GM23248 (cell line): ENCODE data around the gene DUSP16. TPM values are rescaled to one million over a fixed set of nuclear protein-coding genes. Genes with fewer than 3 reads are reported as not detected.

ENCODE experiments used
- DNase-seq: peaks from one replicate; pipeline ENCODE4 v3.0.0-alpha.2; 2015
- H2AFZ ChIP-seq: fragments of 200-600 bp; sonication (generic); 2 replicates; pipeline ENCODE4 v1.6.1; 2016; ENCODE audit warnings: antibody characterized with exemption
- H3F3A ChIP-seq: fragments of 200-600 bp; sonication (generic); 2 replicates; pipeline ENCODE4 v1.6.1; 2016; ENCODE audit warnings: mild to moderate bottlenecking, antibody characterized with exemption, mixed run types; ENCODE audit not compliant: insufficient read depth
- H3K27ac ChIP-seq: fragments of 200-600 bp; sonication (generic); 2 replicates; pipeline ENCODE4 v1.5.1; 2016; ENCODE audit warnings: mild to moderate bottlenecking
- H3K27me3 ChIP-seq: fragments of 200-600 bp; sonication (generic); replicated peaks from 2 replicates; pipeline ENCODE4 v1.6.1; 2016; ENCODE audit warnings: mild to moderate bottlenecking; ENCODE audit not compliant: insufficient read depth
- H3K36me3 ChIP-seq: fragments of 200-600 bp; sonication (generic); 2 replicates; pipeline ENCODE4 v1.6.1; 2016; ENCODE audit warnings: low read depth, mild to moderate bottlenecking
- H3K4me1 ChIP-seq: fragments of 200-600 bp; sonication (generic); 2 replicates; pipeline ENCODE4 v1.6.1; 2016; ENCODE audit warnings: mild to moderate bottlenecking; ENCODE audit not compliant: insufficient read depth
- H3K4me2 ChIP-seq: fragments of 200-600 bp; sonication (generic); one replicate; pipeline ENCODE4 v1.6.1; 2016; ENCODE audit warnings: mild to moderate bottlenecking; ENCODE audit not compliant: unreplicated experiment
- H3K4me3 ChIP-seq: fragments of 200-600 bp; sonication (generic); 2 replicates; pipeline ENCODE4 v1.5.1; 2016; ENCODE audit warnings: mild to moderate bottlenecking
- H3K79me2 ChIP-seq: fragments of 200-600 bp; sonication (generic); 2 replicates; pipeline ENCODE4 v1.6.1; 2016; ENCODE audit warnings: mild to moderate bottlenecking; ENCODE audit not compliant: insufficient read depth
- H3K9ac ChIP-seq: fragments of 200-600 bp; sonication (generic); 2 replicates; pipeline ENCODE4 v1.6.1; 2016; ENCODE audit warnings: mild to moderate bottlenecking
- H3K9me2 ChIP-seq: fragments of 200-600 bp; sonication (generic); 2 replicates; pipeline ENCODE4 v1.6.1; 2016; ENCODE audit warnings: mixed run types, mild to moderate bottlenecking, moderate library complexity; ENCODE audit not compliant: insufficient read depth
- H3K9me3 ChIP-seq: fragments of 200-600 bp; sonication (generic); one replicate; pipeline ENCODE4 v1.6.1; 2017; ENCODE audit warnings: low read depth
- H4K20me1 ChIP-seq: fragments of 200-600 bp; sonication (generic); 2 replicates; pipeline ENCODE4 v1.6.0; 2016; ENCODE audit not compliant: insufficient read depth
- EZH2 ChIP-seq: fragments of 200-600 bp; sonication (generic); IDR thresholded peaks from 2 replicates; pipeline ENCODE4 v1.6.1; 2018; ENCODE audit warnings: antibody characterized with exemption, mild to moderate bottlenecking; ENCODE audit not compliant: insufficient read depth, poor library complexity, severe bottlenecking
- EZH2phosphoT487 ChIP-seq: fragments of 200-600 bp; sonication (generic); IDR thresholded peaks from 2 replicates; pipeline ENCODE4 v1.6.1; 2018; ENCODE audit warnings: antibody characterized with exemption, moderate library complexity, mild to moderate bottlenecking, low read depth; ENCODE audit not compliant: insufficient read depth
- WGBS, 2 experiments: methylation state at CpG; one replicate each; pipeline ENCODE4 v1.1.6; 2015 to 2017; ENCODE audit warnings: low lambda C conversion rate in 2 of 2, low coverage in 1 of 2; ENCODE audit errors: missing lambda C conversion rate in 2 of 2; 5-methylcytosine and 5-hydroxymethylcytosine counted together
- in situ Hi-C: fragments of 300-500 bp; cut with MboI; formaldehyde crosslinking; loops from 2 replicates; pipeline ENCODE4 v1.15.0; 2020
- polyA plus RNA-seq: library from polyadenylated mRNA; unstranded; fragments of >200 nt; fragmentation: Nextera tagmentation; extraction: Ambion mirVana; gene quantifications from 2 replicates; pipeline ENCODE4 v1.2.1, GENCODE V29; 2016
- total RNA-seq: library from RNA; depleted of rRNA; stranded (reverse); fragments of >200 nt; shearing (Covaris generic); gene quantifications from 2 replicates; pipeline ENCODE4 v1.2.3, GENCODE V29; 2014

The DUSP16 gene
- total and polyA plus RNA-seq, 2 experiments from 2014 or later: 1.1 to 2.8 TPM

- in situ Hi-C loops: no loop called here
- Histone ChIP-seq H3K9me2 (no peaks in the 10 kb centered on the region), H3K36me3 (no peaks in the 10 kb centered on the region), H2AFZ (no peak overlapping the region), H3K4me3 (no peak overlapping the region), H3K27me3 (no peaks in the 10 kb centered on the region), H3K27ac (no peak overlapping the region), H3K79me2 (no peaks in the 10 kb centered on the region), H3F3A (no peaks in the 10 kb centered on the region), H4K20me1 (no peaks in the 10 kb centered on the region), H3K4me2 (no peak overlapping the region), H3K9ac (no peak overlapping the region), H3K4me1 (no peaks in the 10 kb centered on the region), H3K9me3 (no peaks in the 10 kb centered on the region)
- TF ChIP-seq EZH2 (no peak), EZH2phosphoT487 (no peak)
- no peak for DNase-seq
- WGBS, 2 experiments: 81 to 83% methylated on average over 6 of the region's 6 CpGs
Measured at GRCh38 chr12:12521888-12522287, 40.8 kb downstream of the DUSP16 start.

- no peaks in the 10 kb centered on the region for H3F3A ChIP-seq
- H4K20me1 ChIP-seq: no peaks in the 10 kb centered on the region
- H3K79me2 ChIP-seq: no peaks in the 10 kb centered on the region
- H3K4me1 ChIP-seq: no peaks in the 10 kb centered on the region
- H2AFZ ChIP-seq: no peak overlapping the region
- H3K27ac ChIP-seq: no peak overlapping the region
- H3K36me3 ChIP-seq: no peaks in the 10 kb centered on the region
- no peaks in the 10 kb centered on the region for H3K9me2 ChIP-seq
- no peaks in the 10 kb centered on the region for H3K27me3 ChIP-seq
- 93 to 94% methylated on average over 8 of the region's 8 CpGs for WGBS, 2 experiments
- H3K9ac ChIP-seq: no peak overlapping the region
- in situ Hi-C loops: no loop called here
- no peak for DNase-seq
- TF ChIP-seq EZH2phosphoT487: no peak
- H3K9me3 ChIP-seq: no peaks in the 10 kb centered on the region
- no peak overlapping the region for H3K4me3 ChIP-seq
- H3K4me2 ChIP-seq: no peak overlapping the region
Measured at GRCh38 chr12:12521044-12521485, 41.6 kb downstream of the DUSP16 start.

- H3F3A ChIP-seq: no peaks in the 10 kb centered on the region
- no peak overlapping the region for H3K9ac ChIP-seq
- TF ChIP-seq EZH2phosphoT487 (no peak), EZH2 (no peak)
- no peaks in the 10 kb centered on the region for H3K79me2 ChIP-seq
- H3K27me3 ChIP-seq: no peaks in the 10 kb centered on the region
- DNase-seq: no peak
- no peaks in the 10 kb centered on the region for H3K36me3 ChIP-seq
- no peak overlapping the region for H2AFZ ChIP-seq
- H3K9me2 ChIP-seq: no peaks in the 10 kb centered on the region
- H3K27ac ChIP-seq: no peak overlapping the region
- no peak overlapping the region for H3K4me2 ChIP-seq
- no peaks in the 10 kb centered on the region for H3K4me1 ChIP-seq
- no peak overlapping the region for H3K4me3 ChIP-seq
- H4K20me1 ChIP-seq: no peaks in the 10 kb centered on the region
- in situ Hi-C loops: no loop called here
- H3K9me3 ChIP-seq: no peaks in the 10 kb centered on the region
Measured at GRCh38 chr12:12520273-12520672, 42.4 kb downstream of the DUSP16 start.

DNA sequence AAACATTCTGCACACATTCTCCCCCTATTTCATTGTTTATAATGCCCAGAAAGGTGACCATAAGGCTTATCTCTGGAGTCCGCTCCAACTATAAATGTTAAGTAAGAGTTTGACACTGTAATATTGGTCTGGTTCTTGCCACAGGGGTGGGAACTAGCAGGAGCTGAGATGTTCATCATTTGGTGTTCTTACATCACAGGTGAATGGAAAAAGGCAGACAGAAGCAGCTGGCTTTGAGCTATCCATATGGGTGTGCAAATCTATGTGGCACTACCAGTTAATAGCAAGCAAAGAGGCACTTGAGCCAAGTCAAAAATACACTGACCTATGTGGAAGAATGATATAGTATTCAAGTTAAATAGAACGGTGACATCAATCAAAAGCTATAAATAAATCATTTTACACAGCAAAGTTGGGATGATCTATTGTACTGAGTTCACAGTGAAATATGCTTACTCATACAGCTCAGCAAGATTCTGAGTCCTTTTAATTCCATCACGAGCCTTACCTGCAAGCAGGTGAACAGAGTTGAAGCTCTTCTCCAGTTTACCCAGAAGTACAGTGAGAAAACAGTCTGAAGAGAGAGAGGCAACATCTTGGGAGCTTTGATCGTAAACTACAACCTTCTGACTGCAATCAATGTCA, 43.2 kb downstream of the DUSP16 start:
- no peak for DNase-seq
- no peaks in the 10 kb centered on the region for H3K9me2 ChIP-seq
- H4K20me1 ChIP-seq: no peaks in the 10 kb centered on the region
- no peak overlapping the region for H2AFZ ChIP-seq
- H3K4me2 ChIP-seq: no peak overlapping the region
- no peak overlapping the region for H3K4me3 ChIP-seq
- 85% methylated on average over 4 of the region's 4 CpGs for WGBS, 2 experiments
- no peaks in the 10 kb centered on the region for H3K79me2 ChIP-seq
- no peak overlapping the region for H3K9ac ChIP-seq
- no peak for TF ChIP-seq EZH2phosphoT487
- TF ChIP-seq EZH2: no peak
- H3K27ac ChIP-seq: no peak overlapping the region
- H3F3A ChIP-seq: no peaks in the 10 kb centered on the region
- in situ Hi-C loops: no loop called here
- no peaks in the 10 kb centered on the region for H3K36me3 ChIP-seq
- H3K9me3 ChIP-seq: no peaks in the 10 kb centered on the region
- no peaks in the 10 kb centered on the region for H3K27me3 ChIP-seq
- H3K4me1 ChIP-seq: no peaks in the 10 kb centered on the region

- no peaks in the 10 kb centered on the region for H3K9me3 ChIP-seq
- no peak overlapping the region for H3K9ac ChIP-seq
- no peak overlapping the region for H3K4me2 ChIP-seq
- no peak for DNase-seq
- H3K79me2 ChIP-seq: no peaks in the 10 kb centered on the region
- H3F3A ChIP-seq: no peaks in the 10 kb centered on the region
- no peaks in the 10 kb centered on the region for H3K9me2 ChIP-seq
- H2AFZ ChIP-seq: no peak overlapping the region
- H4K20me1 ChIP-seq: no peaks in the 10 kb centered on the region
- no peak for TF ChIP-seq EZH2phosphoT487
- TF ChIP-seq EZH2: no peak
- 73 to 77% methylated on average over 4 of the region's 4 CpGs for WGBS, 2 experiments
- H3K27me3 ChIP-seq: no peaks in the 10 kb centered on the region
- H3K4me1 ChIP-seq: no peaks in the 10 kb centered on the region
- in situ Hi-C loops: no loop called here
- H3K27ac ChIP-seq: no peak overlapping the region
- H3K4me3 ChIP-seq: no peak overlapping the region
- H3K36me3 ChIP-seq: no peaks in the 10 kb centered on the region
Measured at GRCh38 chr12:12518919-12519318, 43.7 kb downstream of the DUSP16 start.
